Transverse colon (tissue), 4 donors: Measurements from ENCODE around the gene ERP44. TPM values are rescaled to one million over a fixed set of nuclear protein-coding genes. Genes with fewer than 3 reads are reported as not detected.
"Not testable (repeated sequence)": the region's sequence is repeated elsewhere in the genome, so short reads cannot be mapped to it uniquely, and the experiment has no call there.

ENCODE experiments used
- DNase-seq: peaks from one replicate; pipeline ENCODE4 v3.0.0-alpha.2; 2019
- H3K27ac ChIP-seq, 4 donors: fragments of 200-600 bp; sonication (generic); 2 replicates each; pipeline ENCODE4 v1.5.1; 2016 to 2018; ENCODE audit warnings: inconsistent platforms in 4 of 4
- H3K27me3 ChIP-seq: fragments of 200-600 bp; sonication (generic); 2 replicates; pipeline ENCODE4 v1.5.1; 2017; ENCODE audit warnings: inconsistent platforms
- H3K36me3 ChIP-seq, 4 donors: fragments of 200-600 bp; sonication (generic); 2 replicates each; pipeline ENCODE4 v1.5.1; 2017 to 2019; ENCODE audit warnings: inconsistent platforms in 4 of 4
- H3K4me1 ChIP-seq, 4 donors: fragments of 200-600 bp; sonication (generic); 2 replicates each; pipeline ENCODE4 v1.5.1; 2017 to 2020; ENCODE audit warnings: inconsistent platforms in 4 of 4
- H3K4me3 ChIP-seq, 4 donors: fragments of 200-600 bp; sonication (generic); 1 replicate in 1 of 4; 2 replicates in 3 of 4; pipeline versions ENCODE4 v1.5.1 to v1.6.1; 2017 to 2019; ENCODE audit warnings: inconsistent platforms in 4 of 4
- H3K9me3 ChIP-seq, 2 donors: fragments of 200-600 bp; sonication (generic); 2 replicates each; pipeline ENCODE4 v1.5.1; 2017 to 2019; ENCODE audit warnings: inconsistent platforms in 2 of 2
- EP300 ChIP-seq: sonication (generic); formaldehyde crosslinking; IDR thresholded peaks from one replicate; pipeline ENCODE4 v1.6.1; 2017; ENCODE audit warnings: antibody characterized with exemption, low read depth
- POLR2A ChIP-seq: fragments of 450-650 bp; IDR thresholded peaks from one replicate; pipeline ENCODE4 v1.6.1; 2016; ENCODE audit warnings: antibody characterized with exemption, mild to moderate bottlenecking, moderate library complexity
- POLR2AphosphoS5 ChIP-seq, 3 donors: sonication (generic); formaldehyde crosslinking; IDR thresholded peaks; one replicate each; pipeline ENCODE4 v1.6.1; 2016; ENCODE audit warnings: antibody characterized with exemption in 3 of 3
- WGBS, 2 donors: methylation state at CpG; one replicate each; pipeline ENCODE4 v1.1.5; 2018; ENCODE audit warnings: low coverage in 1 of 2; 5-methylcytosine and 5-hydroxymethylcytosine counted together
- in situ Hi-C, 4 donors: fragments of 200-750 bp; cut with MboI; loops; one replicate each; pipeline versions ENCODE4 v1.15.0 to v1.15.1; 2017; ENCODE audit warnings: low sequenced_read_pairs in 3 of 4, low pct_ligation_motif_present in 1 of 4, low pct_unique_long_range_greater_than_20kb in 1 of 4
- intact Hi-C: fragments of 100-400 bp; cut with DNase I; formaldehyde crosslinking; loops from one replicate; pipeline ENCODE4 v1.15.1; 2023; ENCODE audit warnings: low total_unique reads
- total RNA-seq, 4 donors: library from RNA; depleted of rRNA; stranded (reverse); fragments of >200 nt; gene quantifications; one replicate each; pipeline ENCODE4 v1.1.0, GENCODE V29; 2016
- TF ChIP-seq, protein P1 (sequence below), 5 experiments: fragments of 200-600 bp in 3 of 5; fragments of 450-650 bp in 2 of 5; sonication (generic) in 3 of 5; IDR thresholded peaks; 1 replicate in 2 of 5; 2 replicates in 3 of 5; pipeline ENCODE4 v1.5.1; 2016 to 2017; ENCODE audit warnings: antibody characterized with exemption in 5 of 5, inconsistent platforms in 3 of 5, mild to moderate bottlenecking in 2 of 5, moderate library complexity in 1 of 5

Gene ERP44
- total RNA-seq, 4 donors from 2014 or later = 7.8 to 18.7 (median 16.4) TPM

- Histone ChIP-seq H3K36me3 (no peaks in the 10 kb centered on the region), H3K27me3 (no peaks in the 10 kb centered on the region), H3K4me3 (no peak overlapping the region), H3K9me3 (no peaks in the 10 kb centered on the region), H3K27ac (no peak overlapping the region), H3K4me1 (peaks cover 0 to 17% (median 0%) of the 10 kb centered on the region in 4 donors)
- intact Hi-C loops = no loop called here
- 25 to 48% methylated on average over 3 of the region's 3 CpGs for WGBS, 2 donors
- no peak for TF ChIP-seq EP300
- TF ChIP-seq POLR2A = no peak
- TF ChIP-seq POLR2AphosphoS5 (IDR thresholded peaks at IDR 0.05) = no peak
- TF ChIP-seq, protein P1, sequence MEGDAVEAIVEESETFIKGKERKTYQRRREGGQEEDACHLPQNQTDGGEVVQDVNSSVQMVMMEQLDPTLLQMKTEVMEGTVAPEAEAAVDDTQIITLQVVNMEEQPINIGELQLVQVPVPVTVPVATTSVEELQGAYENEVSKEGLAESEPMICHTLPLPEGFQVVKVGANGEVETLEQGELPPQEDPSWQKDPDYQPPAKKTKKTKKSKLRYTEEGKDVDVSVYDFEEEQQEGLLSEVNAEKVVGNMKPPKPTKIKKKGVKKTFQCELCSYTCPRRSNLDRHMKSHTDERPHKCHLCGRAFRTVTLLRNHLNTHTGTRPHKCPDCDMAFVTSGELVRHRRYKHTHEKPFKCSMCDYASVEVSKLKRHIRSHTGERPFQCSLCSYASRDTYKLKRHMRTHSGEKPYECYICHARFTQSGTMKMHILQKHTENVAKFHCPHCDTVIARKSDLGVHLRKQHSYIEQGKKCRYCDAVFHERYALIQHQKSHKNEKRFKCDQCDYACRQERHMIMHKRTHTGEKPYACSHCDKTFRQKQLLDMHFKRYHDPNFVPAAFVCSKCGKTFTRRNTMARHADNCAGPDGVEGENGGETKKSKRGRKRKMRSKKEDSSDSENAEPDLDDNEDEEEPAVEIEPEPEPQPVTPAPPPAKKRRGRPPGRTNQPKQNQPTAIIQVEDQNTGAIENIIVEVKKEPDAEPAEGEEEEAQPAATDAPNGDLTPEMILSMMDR (IDR thresholded peaks at IDR 0.05) = no peak
- no peak for DNase-seq
- in situ Hi-C loops = no loop called here
Measured at GRCh38 chr9:100063185-100063584, 35.6 kb downstream of the ERP44 start.

DNA sequence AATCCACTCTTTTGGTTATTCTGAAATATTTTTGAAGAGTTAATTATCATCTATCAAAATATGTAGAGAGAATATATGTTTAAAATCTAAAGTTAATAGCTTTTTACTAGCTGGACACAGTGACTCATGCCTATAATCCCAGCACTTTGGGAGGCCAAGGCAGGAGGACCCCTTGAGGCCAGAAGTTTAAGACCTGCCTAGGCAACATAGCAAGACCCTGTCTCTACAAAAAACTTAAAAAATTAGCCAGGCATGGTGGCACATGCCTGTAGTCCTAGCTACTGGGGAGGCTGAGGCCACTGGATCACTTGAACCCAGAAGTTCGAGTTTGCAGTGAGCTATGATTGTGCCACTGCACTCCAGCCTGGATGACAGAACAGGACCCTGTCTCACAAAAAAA, 36.1 kb downstream of the ERP44 start:
- H3K27me3 ChIP-seq, H3K9me3 ChIP-seq, in situ Hi-C loops, H3K4me3 ChIP-seq, intact Hi-C loops, H3K27ac ChIP-seq, H3K36me3 ChIP-seq, DNase-seq: not testable (repeated sequence)
- 88% methylated on average over 1 of the region's 1 CpG; no CpG with 5 or more reads in 1 of the 2 donors for WGBS, 2 donors
- peaks cover 0 to 17% (median 0%) of the 10 kb centered on the region in 4 donors for H3K4me1 ChIP-seq

DNA sequence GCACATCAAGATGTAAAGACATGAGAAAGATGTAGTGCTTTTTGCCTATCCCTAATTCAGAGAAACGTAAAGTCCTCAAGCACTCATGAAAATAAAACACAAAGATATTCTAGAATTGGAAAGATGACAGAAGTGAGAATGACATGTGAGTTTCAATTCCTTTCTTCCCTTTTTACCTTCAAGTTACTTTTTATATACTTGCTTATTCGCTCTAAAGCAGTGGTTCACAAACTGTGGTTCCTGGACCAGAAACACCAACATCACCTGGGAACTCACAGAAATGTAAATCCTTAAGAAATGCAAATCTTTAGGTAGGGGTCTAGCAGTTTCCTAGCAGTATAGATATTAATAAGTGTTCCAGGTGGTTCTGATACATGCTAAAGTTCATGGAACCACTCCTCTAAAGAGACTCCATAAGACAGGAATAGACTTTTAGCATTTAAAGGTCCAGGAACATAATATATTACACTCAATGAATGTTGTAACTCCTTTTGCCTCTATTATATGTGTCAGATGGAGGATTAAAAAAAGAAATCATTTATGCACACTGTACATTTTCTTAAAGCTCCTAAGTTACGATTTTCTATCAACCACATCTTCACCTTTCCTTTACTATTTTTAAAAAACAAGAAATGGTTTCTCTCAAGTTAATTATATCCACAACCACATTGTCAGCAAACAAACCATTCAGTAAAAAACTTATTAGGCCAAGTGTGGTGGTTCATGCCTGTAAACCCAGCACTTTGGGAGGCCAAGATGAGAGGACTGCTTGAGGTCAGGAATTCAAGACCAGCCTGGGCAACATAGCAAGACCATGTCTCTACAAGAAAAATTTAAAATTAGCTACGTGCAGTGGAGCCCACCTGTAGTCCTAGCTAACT, 39.9 kb downstream of the ERP44 start:
- TF ChIP-seq, protein P1 (IDR thresholded peaks at IDR 0.05) = no peak
- TF ChIP-seq POLR2AphosphoS5 (IDR thresholded peaks at IDR 0.05) = no peak
- no peak for TF ChIP-seq POLR2A
- no peak for TF ChIP-seq EP300
- in situ Hi-C loops (no loop called here), intact Hi-C loops (no loop called here)
- WGBS, 2 donors = 81 to 88% methylated on average over 4 of the region's 4 CpGs
- Histone ChIP-seq H3K27ac (no peak overlapping the region), H3K9me3 (no peaks in the 10 kb centered on the region), H3K4me3 (no peak overlapping the region), H3K4me1 (peaks cover 0 to 10% (median 0%) of the 10 kb centered on the region in 4 donors), H3K36me3 (no peaks in the 10 kb centered on the region), H3K27me3 (no peaks in the 10 kb centered on the region)
- no peak for DNase-seq

- Histone ChIP-seq H3K4me1 (no peaks in the 10 kb centered on the region), H3K27ac (no peak overlapping the region), H3K27me3 (no peaks in the 10 kb centered on the region), H3K9me3 (no peaks in the 10 kb centered on the region), H3K4me3 (no peak overlapping the region), H3K36me3 (no peaks in the 10 kb centered on the region)
- DNase-seq = no peak
- no peak for TF ChIP-seq POLR2AphosphoS5 (IDR thresholded peaks at IDR 0.05)
- intact Hi-C loops = no loop called here
- in situ Hi-C loops = no loop called here
Measured at GRCh38 chr9:100057624-100058023, 41.2 kb downstream of the ERP44 start.

DNA sequence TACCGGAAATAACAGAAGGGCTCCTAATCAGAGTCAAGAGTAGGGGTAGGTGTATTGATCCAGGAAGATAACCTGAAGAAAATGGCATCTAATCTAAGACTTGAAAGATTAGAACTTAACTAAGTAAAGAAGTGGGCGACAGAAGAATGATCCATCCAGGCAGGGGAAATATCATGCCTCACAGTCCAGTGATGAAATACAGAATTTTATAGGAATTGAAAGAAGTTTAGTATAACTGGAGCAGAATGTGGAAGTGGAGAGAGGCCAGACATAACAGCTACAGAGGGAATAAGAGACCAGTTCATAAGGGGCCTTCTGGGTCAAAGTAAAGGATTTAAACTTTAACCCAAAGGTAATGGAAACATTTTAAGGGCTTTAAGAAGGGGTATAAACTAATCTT, 42.2 kb downstream of the ERP44 start:
- Histone ChIP-seq H3K36me3 (no peaks in the 10 kb centered on the region), H3K4me1 (no peaks in the 10 kb centered on the region), H3K4me3 (no peak overlapping the region), H3K27me3 (no peaks in the 10 kb centered on the region), H3K9me3 (no peaks in the 10 kb centered on the region), H3K27ac (no peak overlapping the region)
- TF ChIP-seq POLR2A (no peak), EP300 (no peak), POLR2AphosphoS5 (IDR thresholded peaks at IDR 0.05) (no peak)
- TF ChIP-seq, protein P1 (IDR thresholded peaks at IDR 0.05) = no peak
- no peak for DNase-seq
- in situ Hi-C loops (no loop called here), intact Hi-C loops (no loop called here)
- WGBS, 2 donors = 95 to 100% methylated on average over 2 of the region's 2 CpGs
